Measurements from ENCODE around the gene LRCH1.

Gene LRCH1

DNA sequence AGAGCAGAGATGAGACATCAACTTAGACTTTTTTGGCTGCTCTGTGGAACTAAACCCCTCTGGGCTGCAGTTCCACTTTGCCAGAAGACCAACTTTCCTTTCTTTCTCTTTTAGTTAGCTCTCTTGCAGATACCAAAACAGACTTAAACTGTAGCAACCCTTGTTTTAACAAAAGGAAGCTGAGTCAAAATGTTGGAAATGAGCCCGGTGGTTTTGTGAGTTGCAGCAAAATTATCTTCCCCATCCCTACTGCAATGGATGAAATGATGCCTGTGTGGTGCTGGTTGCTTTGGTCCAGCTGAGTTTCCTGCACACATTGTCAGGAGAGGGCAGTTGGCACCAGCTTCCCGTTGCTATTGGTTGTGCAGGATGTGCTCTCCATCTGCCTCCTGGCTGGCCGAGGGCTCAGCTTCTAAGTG, 115.3 kb downstream of the LRCH1 start:
- DNase-seq: no peak

DNA sequence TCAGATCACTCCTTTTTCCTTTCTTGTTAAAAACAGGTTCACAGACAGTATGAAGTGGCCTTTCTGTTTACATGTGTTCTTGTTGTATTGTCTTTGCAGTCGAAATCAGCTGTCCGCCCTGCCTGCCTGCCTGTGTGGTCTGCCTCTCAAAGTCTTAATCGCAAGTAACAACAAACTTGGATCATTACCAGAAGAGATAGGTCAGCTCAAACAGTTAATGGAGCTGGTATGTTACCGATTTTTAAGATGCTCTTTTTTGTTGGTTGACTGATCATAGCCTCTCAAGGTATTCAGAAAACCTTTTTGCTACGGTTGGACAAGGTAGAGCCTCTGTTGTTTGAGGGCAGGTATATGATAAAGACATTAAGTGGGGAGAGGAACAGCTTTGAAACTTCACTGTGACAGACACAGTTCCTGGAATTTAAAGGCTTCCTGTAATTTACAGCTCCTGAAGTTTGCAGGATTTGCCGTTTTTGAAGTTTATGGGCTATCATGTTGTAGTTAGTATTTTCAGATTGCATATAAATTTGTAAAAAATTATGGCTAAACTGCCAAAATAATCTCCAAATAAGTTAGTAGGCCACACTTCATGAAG, 116.1 kb downstream of the LRCH1 start:
- no peak for DNase-seq

DNA sequence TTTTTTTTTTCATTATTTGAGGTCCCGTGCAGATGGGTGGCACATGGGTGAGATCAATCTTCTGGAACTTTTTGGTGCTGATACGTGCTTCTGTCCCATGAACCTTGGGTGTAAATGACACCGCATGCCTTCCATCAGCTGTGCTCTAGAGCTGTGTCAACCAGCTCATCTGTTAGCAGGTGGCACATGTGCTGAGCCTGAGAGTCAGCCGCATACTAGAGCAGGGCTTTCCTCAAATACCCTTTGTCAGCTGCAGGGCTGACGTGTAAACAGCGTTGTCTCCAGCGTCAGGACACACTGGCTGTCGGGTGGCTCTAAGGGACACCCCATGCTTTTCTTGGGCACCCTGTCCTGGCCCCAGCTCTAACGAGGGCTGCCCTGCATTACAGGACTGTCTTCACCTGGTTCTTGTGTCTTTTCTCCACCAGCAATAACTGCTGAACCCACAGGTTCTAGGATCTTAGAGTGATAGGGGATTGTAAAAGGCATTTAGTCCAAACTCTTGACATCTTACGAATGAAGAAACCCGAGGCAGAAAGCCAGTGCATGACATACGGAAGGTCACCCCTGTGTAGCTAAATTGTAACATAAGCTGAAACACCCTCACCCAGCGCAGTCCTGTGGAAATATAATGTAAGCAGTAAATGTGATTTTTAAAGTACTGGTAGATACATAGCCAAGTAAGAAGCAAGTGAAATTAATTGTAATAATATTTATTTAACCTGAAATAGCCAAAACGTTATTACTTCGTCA, 119.5 kb downstream of the LRCH1 start:
- DNase-seq: no peak

DNA sequence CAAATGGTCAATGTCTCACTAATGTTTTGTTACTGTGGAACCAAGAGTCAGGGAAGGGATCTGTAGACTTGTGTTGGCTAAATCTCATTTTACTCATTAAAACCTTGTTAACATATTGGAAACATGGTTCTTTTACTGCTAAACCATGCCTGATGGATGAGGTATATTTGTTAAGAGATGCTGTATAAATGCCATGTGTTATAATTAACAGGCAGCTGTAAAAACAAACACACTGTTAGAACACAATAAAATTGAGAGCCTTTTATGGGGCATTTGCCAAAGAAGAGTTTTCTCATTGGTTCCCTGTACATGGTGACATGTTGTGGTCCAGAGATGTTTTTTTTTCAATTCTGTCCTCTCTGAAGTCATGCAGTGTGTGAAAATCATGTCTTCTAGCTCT, 122.0 kb downstream of the LRCH1 start:
- no peak for DNase-seq

DNA sequence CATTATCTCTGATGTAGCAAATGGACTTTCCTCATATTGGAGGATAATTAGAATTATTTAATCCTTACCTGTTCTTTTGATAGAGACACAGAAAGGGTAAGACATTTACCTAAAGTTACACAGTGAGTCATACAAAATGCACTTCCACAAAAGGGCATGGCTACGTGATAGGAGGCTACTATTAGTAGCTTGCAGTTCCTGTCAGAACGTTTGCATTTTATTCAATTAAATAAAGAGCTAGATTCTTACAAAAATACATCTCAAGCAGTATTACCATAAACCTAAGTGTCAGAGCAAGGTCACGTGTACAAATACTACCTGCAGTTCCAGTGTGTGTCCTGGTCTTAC, 123.4 kb downstream of the LRCH1 start:
- DNase-seq: no peak

DNA sequence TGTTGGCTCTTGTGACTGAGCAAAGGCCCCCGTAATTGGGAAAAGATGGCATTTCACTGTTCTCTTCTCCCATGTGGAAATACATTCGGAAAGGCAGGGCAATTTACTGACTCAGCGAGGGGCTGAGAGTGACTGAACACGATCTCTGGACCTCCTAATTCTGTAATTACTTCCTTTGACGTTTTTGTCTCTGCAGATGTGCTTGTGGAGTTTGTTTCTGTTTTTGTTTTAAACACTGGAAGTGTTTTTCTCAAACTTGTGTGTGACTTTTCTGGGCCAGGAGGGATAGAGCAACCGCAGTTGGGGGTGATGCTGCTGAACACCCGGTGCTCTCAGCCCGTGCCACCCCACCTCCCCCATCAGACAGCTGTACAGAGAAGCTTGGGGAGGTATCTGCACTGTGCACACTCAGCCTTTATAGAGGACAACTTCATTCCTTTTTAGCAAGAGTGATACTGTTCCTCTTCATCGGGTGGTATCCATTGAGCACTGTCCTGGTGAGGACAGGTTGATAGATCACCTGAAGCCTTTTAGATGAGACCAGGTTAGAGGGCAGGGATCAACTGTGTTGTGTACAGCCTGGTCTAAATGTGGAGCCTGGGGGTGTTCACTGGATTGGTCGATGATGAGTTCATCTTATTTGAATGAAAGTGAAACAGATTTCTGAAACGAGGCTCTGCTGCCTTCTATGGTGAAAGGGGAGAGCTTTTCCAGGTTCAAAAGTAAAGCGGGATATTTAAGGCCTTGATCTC, 126.6 kb downstream of the LRCH1 start:
- DNase-seq: no peak

DNA sequence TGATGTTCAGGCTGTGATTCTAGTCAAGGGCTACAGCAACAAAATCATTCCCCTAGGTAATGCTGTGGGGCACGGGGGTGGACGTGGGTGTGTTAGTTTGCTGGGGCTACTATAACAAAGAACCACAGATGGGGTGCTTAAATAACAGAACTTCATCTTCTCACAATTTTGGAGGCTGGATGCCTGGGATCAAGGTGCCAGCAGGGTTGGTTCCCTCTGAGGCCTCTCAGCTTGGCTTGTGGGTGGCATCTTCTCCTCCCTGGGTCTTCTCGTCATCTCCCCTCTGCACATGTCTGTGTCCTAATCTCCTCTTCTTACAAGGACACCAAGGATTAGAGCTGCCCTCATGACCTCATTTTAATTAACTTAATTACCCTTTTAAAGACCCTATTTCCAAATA, 129.0 kb downstream of the LRCH1 start:
- DNase-seq: no peak

DNA sequence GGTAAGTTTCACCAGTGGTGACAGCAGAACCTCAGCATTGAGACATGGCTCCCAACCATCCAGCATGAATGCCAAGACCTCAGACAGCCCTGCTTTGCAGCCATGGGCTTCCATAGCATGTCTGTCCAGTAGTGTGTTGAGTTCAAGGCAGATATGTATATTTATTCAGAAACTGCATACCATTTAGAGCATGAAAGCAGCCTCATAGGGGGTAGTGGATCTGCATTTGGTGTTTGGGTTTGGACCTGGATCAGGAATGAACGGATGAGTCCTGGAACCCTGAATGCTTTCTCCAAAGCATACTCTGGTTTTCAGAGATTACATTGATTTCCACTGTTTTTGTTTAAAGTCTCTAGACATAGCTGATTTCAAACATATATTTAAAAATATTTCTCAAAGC, 129.7 kb downstream of the LRCH1 start:
- DNase-seq: no peak

DNA sequence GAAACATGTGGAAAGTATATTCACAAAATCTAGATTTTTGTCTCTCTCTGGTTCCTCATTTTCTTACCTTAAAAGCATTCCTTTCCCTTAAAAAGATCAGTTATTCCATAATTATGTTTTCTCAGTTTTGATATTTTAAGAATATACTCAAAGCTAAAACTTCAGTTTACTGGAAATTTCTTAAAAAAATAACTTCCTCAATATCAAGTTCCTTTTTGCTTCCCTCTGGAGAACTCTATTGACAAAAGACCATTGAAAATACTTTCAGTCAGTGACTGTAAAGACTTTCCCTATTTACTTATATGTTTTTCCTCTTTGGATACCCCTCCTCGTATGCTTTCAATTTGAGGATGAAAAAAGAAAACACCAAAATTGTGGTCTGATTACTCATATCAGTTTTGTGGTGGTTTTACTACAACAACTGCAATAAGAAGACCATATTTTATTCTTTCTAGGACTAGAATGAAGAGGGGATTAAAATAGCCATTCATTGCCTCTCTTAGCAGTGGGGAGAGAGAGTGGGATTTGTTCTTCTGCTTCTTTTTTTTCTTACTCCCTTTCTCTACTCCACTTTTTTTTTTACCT, 130.8 kb downstream of the LRCH1 start:
- DNase-seq: no peak

DNA sequence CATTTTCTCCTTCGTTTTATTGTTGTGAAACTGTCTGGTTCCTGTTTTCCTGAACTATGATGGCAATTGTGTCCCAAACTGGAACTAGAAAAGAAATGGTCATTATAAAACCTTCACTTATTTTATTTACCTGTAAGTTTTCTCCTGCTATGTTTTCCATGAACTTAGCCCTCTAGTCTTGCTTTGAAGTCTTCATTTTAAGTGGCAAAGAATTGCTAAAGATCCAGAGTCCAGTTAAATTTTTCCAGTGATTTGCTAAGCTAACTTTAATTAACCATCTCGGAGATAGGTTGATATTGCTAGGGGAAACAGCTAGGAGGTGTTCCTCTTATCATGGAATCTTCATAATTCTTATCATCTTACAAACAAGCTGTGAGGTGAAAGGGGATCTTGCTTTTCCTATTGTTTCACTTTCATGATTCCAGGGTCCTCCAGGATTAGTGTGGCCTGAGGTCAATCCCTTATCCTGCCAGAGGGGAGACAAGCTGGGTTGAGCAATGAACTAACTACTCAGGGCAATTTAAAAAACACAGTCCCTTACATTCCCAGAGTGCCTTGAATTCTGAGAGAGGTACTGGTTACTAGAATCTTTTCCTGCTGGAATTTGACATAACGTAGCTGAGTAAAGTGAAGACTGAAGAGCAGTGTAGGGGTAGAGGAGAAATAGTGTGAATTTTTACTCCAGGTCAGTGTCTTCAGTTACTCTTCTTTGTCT, 131.5 kb downstream of the LRCH1 start:
- no peak for DNase-seq

DNA sequence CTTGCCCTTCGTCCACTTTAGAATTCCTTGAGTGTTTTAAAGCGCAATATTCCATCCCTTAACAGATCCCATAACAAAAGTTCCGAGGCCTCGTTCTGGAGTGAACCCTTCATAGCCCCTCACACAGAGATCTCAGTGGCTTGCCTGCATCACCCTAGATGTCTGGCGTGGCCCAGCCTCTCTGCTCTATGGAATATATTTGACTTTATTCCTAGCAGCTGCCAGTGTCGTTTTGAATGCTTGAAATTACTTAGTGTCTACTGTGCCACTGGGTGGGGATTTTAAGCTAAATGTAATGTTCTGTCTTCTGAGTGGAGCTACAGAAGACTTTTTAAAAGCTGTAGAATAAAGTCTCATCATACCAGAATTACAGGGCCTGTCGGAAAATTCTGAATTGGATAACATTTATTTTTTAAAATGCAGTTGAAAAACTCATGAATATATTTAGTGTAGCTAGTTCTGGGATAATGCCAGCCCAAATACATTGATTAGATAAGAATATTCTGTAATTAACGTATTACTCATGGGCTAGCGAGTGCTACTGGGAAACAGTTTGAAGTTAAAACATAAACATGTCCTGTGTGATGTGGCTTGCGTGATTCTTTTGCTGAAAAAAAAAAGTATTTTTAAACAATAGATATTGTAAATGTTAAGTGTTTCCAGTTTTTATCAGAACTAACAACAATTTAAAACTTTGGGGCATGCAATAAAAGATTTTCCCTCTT, 132.2 kb downstream of the LRCH1 start:
- DNase-seq: no peak

DNA sequence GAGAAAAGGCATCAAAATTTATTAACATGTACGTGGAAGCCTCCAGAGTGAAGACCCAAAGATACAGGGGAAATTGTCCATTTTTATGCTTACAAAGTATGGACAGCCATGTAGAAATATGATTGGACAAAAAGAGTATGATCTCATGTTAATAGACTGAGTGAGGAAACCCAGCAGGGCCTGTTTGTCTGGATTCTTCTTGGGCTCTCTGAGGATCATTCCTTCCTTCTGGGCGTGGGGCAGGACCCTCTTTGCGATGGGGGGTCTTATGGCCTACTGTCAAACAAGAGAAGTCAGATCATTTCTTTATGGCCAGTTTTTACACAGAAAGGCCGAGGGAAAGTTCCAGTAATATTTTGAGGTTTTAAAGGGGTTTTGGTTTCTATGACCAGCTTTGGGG, 133.2 kb downstream of the LRCH1 start:
- DNase-seq: no peak

DNA sequence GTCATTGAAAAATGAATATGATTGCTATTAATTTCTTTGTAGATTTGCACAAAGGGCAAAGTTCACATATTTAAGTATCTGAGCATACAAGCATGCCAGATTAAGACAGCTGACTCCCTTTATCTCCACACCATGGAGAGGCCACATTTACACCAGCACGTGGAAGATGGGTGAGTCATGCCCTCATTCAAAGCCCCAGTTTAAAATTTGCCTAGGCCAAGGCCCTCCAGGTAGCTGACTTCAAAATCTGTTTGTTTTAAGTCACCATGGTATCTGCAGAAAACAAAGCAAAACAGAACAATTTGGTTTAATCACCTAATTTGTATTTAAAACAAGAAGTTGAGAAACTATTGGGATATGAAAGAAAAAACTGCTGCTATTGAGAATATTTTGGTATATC, 134.8 kb downstream of the LRCH1 start:
- no peak for DNase-seq

DNA sequence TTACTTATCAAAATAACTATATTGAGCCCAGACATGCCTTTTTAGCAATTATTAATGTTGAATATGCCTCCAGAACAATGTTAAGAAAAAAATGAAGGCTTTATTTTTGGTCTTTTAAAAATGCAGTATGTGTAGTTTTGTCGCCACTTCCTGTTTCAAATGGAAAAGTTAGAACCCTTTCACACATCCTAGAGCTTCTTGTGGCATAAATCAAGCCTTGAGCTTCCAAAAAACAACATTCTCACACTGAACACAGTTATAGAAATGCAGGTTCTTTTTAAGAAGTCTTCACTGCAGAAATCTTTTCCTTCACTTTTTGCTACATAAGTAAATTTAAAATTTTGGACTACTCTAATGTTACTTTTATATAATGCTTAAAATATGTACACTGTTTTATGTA, 135.3 kb downstream of the LRCH1 start:
- DNase-seq: no peak

DNA sequence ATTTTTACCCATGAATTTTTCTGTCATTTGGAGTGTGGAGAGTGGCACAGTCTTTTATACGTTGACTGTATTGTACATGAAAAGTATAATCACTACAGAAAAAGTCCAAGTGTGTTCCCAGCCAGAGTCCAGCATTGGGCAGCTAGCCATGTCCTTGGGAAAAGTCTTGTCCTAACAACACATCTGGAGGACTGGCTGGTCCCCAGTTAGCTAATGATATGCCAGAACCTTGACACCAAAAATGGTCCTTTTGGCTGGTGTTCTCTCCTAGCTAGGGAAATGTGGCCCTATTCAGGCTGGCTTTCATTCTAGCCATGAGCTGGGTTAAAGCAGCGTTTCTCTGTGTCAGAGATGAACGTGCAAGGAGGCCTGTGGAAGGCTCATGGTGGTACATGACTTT, 145.0 kb downstream of the LRCH1 start:
- DNase-seq: no peak

DNA sequence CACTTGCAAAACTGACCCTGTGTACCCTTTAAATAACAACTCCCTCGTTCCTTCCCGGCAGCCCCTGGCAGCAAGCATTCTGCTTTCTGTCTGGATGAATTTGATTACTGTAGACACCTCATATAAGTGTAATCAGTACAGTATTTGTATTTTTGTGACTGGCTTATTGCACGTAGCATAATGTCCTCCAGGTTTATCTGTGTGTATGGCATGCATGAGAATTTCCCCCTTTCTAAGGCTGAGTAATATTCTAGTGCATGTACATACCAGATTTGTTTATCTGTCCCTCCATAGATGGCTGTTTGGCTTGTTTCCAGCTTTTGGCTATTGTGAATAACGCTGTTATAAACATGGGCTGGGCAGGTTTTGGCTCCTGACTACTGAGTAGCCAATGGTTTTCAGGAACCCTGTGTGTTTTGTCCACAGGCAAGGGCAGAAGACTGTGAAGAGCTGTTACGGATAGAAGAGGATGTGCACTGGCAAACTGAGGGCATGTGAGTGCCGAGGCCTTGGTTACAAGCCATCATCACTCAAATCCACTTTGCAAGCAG, 146.0 kb downstream of the LRCH1 start:
- no peak for DNase-seq

DNA sequence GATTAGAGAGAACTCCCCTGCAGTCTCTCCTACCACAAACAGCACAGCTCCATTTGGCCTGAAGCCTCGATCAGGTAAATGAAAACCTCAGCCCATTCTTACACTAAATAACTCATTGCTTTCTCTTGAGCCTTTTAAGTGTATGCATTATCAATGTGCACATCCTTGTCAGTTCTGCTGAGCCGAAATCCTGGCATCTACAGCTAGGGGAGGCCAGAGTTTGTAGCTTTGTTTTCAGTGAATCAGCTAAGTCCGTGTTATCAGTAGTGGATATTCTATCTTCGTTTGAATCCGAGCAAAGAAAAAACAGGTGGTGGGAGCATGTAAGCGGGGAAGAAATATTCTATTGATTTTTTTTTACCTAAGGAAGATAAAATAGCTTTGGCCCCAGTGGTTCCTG, 159.6 kb downstream of the LRCH1 start:
- no peak for DNase-seq

DNA sequence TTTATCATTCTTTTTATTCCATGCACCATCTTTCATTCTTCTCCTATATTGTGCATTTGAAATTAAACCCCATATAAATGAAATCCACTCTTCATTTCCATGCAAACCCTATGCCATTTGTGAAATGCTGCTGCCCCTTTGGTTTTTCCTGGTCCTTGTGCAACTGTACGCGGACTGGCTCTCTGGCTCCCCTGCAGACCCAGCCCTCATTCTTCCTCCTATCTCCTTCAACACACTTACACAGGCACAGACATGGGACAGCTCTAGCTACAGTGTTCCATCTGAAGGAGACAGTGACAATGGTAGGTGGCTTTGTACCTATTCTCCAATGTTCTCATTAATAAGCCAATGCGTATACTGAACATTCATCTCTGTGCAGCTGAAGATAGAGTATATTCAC, 162.4 kb downstream of the LRCH1 start:
- DNase-seq: no peak

DNA sequence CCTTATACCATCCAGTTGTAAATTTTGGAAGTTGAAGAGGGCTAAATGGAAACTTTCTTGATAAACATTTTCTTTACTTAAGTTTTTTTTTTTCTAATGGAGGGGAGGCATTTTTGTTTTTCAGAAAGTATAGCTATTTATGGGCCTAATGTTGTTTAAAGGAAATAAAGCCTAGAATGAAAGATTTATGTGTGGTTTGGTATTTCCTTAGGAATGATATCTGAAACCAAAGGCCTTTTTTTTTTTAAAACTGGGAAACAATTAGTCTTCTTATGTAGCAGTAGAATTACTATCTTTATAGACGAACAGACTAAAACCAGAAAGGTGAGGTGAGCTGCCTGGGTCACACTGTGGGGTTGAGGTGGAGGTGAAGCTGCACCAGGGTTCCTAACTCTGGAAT, 163.9 kb downstream of the LRCH1 start:
- no peak for DNase-seq

DNA sequence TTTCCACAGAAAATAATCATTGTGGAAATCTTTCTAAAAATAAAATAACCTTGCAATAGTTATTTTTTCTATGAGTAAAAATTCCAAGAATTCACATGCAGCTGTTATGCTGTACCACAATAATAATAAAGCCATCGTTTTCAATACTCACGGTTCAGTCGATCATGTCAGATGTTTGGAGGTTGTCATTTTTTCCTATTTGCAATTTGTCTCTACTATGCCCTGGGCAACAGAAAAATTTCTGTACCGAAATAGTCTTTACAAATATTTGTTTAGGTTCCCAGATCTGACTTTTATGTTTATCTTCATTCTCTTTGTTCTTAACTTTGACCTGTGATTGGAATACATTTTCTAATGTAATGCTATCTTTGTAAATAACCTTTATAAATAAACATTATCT, 164.3 kb downstream of the LRCH1 start:
- DNase-seq: no peak

DNA sequence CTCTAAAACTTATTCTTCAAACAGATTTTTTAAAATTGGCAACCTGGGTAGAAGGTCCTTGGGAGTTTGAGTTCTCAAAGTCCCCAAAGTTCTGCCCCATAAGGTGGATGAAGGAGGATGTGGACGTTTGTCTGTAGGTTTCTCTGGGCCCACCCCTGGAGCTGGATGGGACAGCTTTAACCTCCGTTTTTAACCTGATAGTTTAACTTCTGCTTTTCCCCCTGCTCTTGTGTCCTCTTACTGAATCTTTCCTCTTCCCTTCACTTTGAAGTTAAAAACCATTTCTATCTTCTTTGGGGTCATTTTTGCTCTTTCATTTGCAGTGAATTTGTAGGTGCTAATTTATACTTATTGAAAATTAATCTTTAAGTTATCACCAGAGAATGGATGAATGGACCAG, 164.9 kb downstream of the LRCH1 start:
- DNase-seq: no peak

DNA sequence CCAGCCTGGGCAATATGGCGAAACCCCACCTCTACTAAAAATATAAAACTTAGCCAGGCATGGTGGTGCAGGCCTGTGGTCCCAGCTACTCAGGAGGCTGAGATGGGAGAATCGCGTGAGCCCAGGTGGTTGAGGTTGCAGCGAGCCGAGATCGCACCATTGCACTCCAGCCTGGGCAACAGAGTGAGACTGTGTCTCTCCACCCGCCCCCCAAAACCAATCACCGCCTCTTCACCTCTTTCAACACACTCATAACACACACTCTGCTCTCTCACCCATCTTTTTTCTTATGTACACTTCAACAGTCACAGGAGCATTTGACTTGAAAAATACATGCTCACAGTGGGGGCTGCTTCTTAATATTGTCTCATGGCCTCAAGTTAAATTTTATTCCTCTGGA, 167.2 kb downstream of the LRCH1 start:
- no peak for DNase-seq
